IMR-90 (cell line): Measurements from ENCODE around the gene SPRR2G. TPM values are rescaled to one million over a fixed set of nuclear protein-coding genes. Genes with fewer than 3 reads are reported as not detected.

ENCODE experiments used
- ATAC-seq: fragments of 200-7000 bp; cut with Tn5 transposase; 2 replicates; pipeline ENCODE4 v1.9.1; 2020; ENCODE audit warnings: low read depth, mild to moderate bottlenecking, moderate library complexity
- BruUV-seq: library from RNA; stranded (reverse); fragments of 400-500 nt; replicated peaks from 2 replicates; lab custom pipeline; 2021; lab: Mats Ljungman, UMichigan
- CTCF ChIA-PET: fragments of 300-600 bp; formaldehyde crosslinking; extraction: SDS; loops from one replicate; lab custom pipeline; 2021; ENCODE audit warnings: antibody characterized with exemption; lab: Yijun Ruan, JAX
- POLR2A ChIA-PET: fragments of 300-600 bp; sonication (Branson Sonifier 250); formaldehyde crosslinking; loops from one replicate; lab custom pipeline; 2022; ENCODE audit warnings: antibody characterized with exemption; ENCODE audit not compliant: unreplicated experiment; lab: Charles Lee
- DNase-seq: peaks from one replicate; pipeline ENCODE4 v3.0.0; 2013
- H2AFZ ChIP-seq: replicated peaks from 2 replicates; pipeline ENCODE3; 2013; ENCODE audit warnings: low read length, mild to moderate bottlenecking; ENCODE audit not compliant: poor library complexity
- H2AK5ac ChIP-seq: 2 replicates; pipeline ENCODE4 v1.6.1; 2013; ENCODE audit warnings: low read depth, low read length, inconsistent platforms
- H2AK9ac ChIP-seq: replicated peaks from 2 replicates; pipeline ENCODE3; 2013; ENCODE audit warnings: mild to moderate bottlenecking, low read depth, low read length, moderate library complexity; ENCODE audit not compliant: poor library complexity
- H2BK120ac ChIP-seq: 2 replicates; pipeline ENCODE4 v1.6.1; 2013; ENCODE audit warnings: low read depth, low read length, inconsistent platforms
- H2BK15ac ChIP-seq: 3 replicates; pipeline ENCODE4 v1.6.1; 2013; ENCODE audit warnings: low read depth, low read length, inconsistent platforms
- H2BK20ac ChIP-seq: 2 replicates; pipeline ENCODE4 v1.6.1; 2013; ENCODE audit warnings: low read depth, mild to moderate bottlenecking, inconsistent platforms, low read length, moderate library complexity
- H2BK5ac ChIP-seq: 2 replicates; pipeline ENCODE4 v1.6.1; 2013; ENCODE audit warnings: mild to moderate bottlenecking, low read depth, low read length, inconsistent platforms; ENCODE audit not compliant: poor library complexity, severe bottlenecking
- H3K14ac ChIP-seq: replicated peaks from 2 replicates; pipeline ENCODE4 v1.6.1; 2013; ENCODE audit warnings: low read depth, low read length, inconsistent platforms
- H3K18ac ChIP-seq: 2 replicates; pipeline ENCODE4 v1.6.1; 2013; ENCODE audit warnings: low read depth, low read length, control low read depth
- H3K23ac ChIP-seq: 2 replicates; pipeline ENCODE4 v1.6.1; 2013; ENCODE audit warnings: low read depth, low read length, inconsistent platforms
- H3K27ac ChIP-seq: 2 replicates; pipeline ENCODE4 v1.5.1; 2013; ENCODE audit warnings: mild to moderate bottlenecking, control low read depth, low read length; ENCODE audit not compliant: insufficient read depth
- H3K27me3 ChIP-seq: 2 replicates; pipeline ENCODE4 v1.6.1; 2013; ENCODE audit warnings: low read length; ENCODE audit not compliant: control insufficient read depth, insufficient read depth
- H3K36me3 ChIP-seq: 2 replicates; pipeline ENCODE4 v1.6.1; 2013; ENCODE audit warnings: low read length, mixed read lengths; ENCODE audit not compliant: control insufficient read depth, insufficient read depth
- H3K4ac ChIP-seq: 2 replicates; pipeline ENCODE4 v1.6.1; 2013; ENCODE audit warnings: low read depth, low read length, inconsistent platforms
- H3K4me1 ChIP-seq: 2 replicates; pipeline ENCODE4 v1.6.1; 2013; ENCODE audit warnings: low read length, mixed read lengths; ENCODE audit not compliant: control insufficient read depth, insufficient read depth
- H3K4me2 ChIP-seq: 2 replicates; pipeline ENCODE4 v1.6.1; 2013; ENCODE audit warnings: low read depth, mild to moderate bottlenecking, control low read depth, low read length, moderate library complexity
- H3K4me3 ChIP-seq: 2 replicates; pipeline ENCODE4 v1.5.1; 2013; ENCODE audit warnings: low read depth, mild to moderate bottlenecking, control low read depth, low read length, moderate library complexity; ENCODE audit not compliant: insufficient read depth
- H3K56ac ChIP-seq: 2 replicates; pipeline ENCODE4 v1.6.1; 2013; ENCODE audit warnings: low read length, inconsistent platforms; ENCODE audit not compliant: insufficient read depth; ENCODE audit errors: extremely low read depth
- H3K79me1 ChIP-seq, 2 experiments: 2 replicates each; pipeline ENCODE4 v1.6.1; 2013; ENCODE audit warnings: low read length in 2 of 2, inconsistent platforms in 1 of 2, low read depth in 1 of 2
- H3K9ac ChIP-seq: 2 replicates; pipeline ENCODE4 v1.6.1; 2013; ENCODE audit warnings: low read depth, low read length, control low read depth
- H3K9me1 ChIP-seq: 2 replicates; pipeline ENCODE4 v1.6.1; 2013; ENCODE audit warnings: low read length, inconsistent platforms; ENCODE audit not compliant: insufficient read depth
- H3K9me3 ChIP-seq: 2 replicates; pipeline ENCODE4 v1.6.1; 2013; ENCODE audit warnings: low read length; ENCODE audit not compliant: control insufficient read depth, insufficient read depth
- H4K20me1 ChIP-seq: 2 replicates; pipeline ENCODE4 v1.6.1; 2013; ENCODE audit warnings: low read length, inconsistent platforms; ENCODE audit not compliant: insufficient read depth
- H4K5ac ChIP-seq: 2 replicates; pipeline ENCODE4 v1.6.1; 2013; ENCODE audit warnings: mild to moderate bottlenecking, low read depth, low read length, control low read depth
- H4K8ac ChIP-seq, 2 experiments: 2 replicates each; pipeline ENCODE4 v1.6.1; 2013; ENCODE audit warnings: low read depth in 2 of 2, low read length in 2 of 2, control low read depth in 1 of 2, inconsistent platforms in 1 of 2
- H4K91ac ChIP-seq: 2 replicates; pipeline ENCODE4 v1.6.1; 2013; ENCODE audit warnings: low read depth, low read length, inconsistent platforms; ENCODE audit not compliant: insufficient read depth
- BHLHE40 ChIP-seq: fragments of 150-350 bp; IDR thresholded peaks from 2 replicates; pipeline ENCODE4 v1.6.1; 2016; ENCODE audit warnings: mild to moderate bottlenecking, low read depth, low read length
- CEBPB ChIP-seq: IDR thresholded peaks from 2 replicates; pipeline ENCODE4 v1.6.1; 2012; ENCODE audit warnings: low read depth, low read length, improper control_type of control experiment
- CHD1 ChIP-seq: IDR thresholded peaks from 2 replicates; pipeline ENCODE4 v1.6.1; 2012; ENCODE audit warnings: low read depth, low read length, improper control_type of control experiment
- FOS ChIP-seq: fragments of 150-350 bp; IDR thresholded peaks from 2 replicates; pipeline ENCODE4 v1.6.1; 2016; ENCODE audit warnings: low read depth, low read length
- MAZ ChIP-seq: IDR thresholded peaks from 2 replicates; pipeline ENCODE4 v1.6.1; 2012; ENCODE audit warnings: low read depth, mild to moderate bottlenecking, low read length, improper control_type of control experiment, moderate library complexity, borderline replicate concordance
- MXI1 ChIP-seq: IDR thresholded peaks from 2 replicates; pipeline ENCODE4 v1.6.1; 2012; ENCODE audit warnings: low read depth, mild to moderate bottlenecking, low read length, moderate library complexity, borderline replicate concordance
- NFE2L2 ChIP-seq: fragments of 150-350 bp; IDR thresholded peaks from 2 replicates; pipeline ENCODE4 v1.6.1; 2016; ENCODE audit warnings: low read depth, mild to moderate bottlenecking, low read length
- POLR2A ChIP-seq: IDR thresholded peaks from 2 replicates; pipeline ENCODE4 v1.6.1; 2012; ENCODE audit warnings: mild to moderate bottlenecking, low read depth, low read length
- RAD21 ChIP-seq: IDR thresholded peaks from 2 replicates; pipeline ENCODE4 v1.6.1; 2012; ENCODE audit warnings: low read length, improper control_type of control experiment
- RCOR1 ChIP-seq: IDR thresholded peaks from 2 replicates; pipeline ENCODE4 v1.6.1; 2012; ENCODE audit warnings: mild to moderate bottlenecking, low read length, improper control_type of control experiment; ENCODE audit not compliant: insufficient replicate concordance
- RFX5 ChIP-seq: IDR thresholded peaks from 2 replicates; pipeline ENCODE4 v1.8.0; 2012; ENCODE audit warnings: low read depth, mild to moderate bottlenecking, low read length, moderate library complexity
- SMC3 ChIP-seq: fragments of 150-350 bp; IDR thresholded peaks from 2 replicates; pipeline ENCODE4 v1.6.1; 2016; ENCODE audit warnings: low read depth, mild to moderate bottlenecking, antibody characterized with exemption, low read length, moderate library complexity
- WGBS, 2 experiments: methylation state at CpG; one replicate each; pipeline versions ENCODE4 v1.1.5 to v1.1.7; 2013; ENCODE audit warnings: missing lambda C conversion rate in 2 of 2; ENCODE audit not compliant: insufficient read length in 1 of 2; ENCODE audit errors: extremely low coverage in 2 of 2; 5-methylcytosine and 5-hydroxymethylcytosine counted together
- dilution Hi-C: fragments of 300-500 bp; cut with HindIII; formaldehyde crosslinking; loops from one replicate; pipeline ENCODE4 v1.14.3; 2018; ENCODE audit warnings: low sequenced_read_pairs; ENCODE audit not compliant: unreplicated experiment
- in situ Hi-C: fragments of 300-500 bp; cut with MboI; formaldehyde crosslinking; loops from 3 replicates; pipeline ENCODE4 v1.14.3; 2019; ENCODE audit warnings: low sequenced_read_pairs, inconsistent platforms, mixed read lengths
- intact Hi-C: fragments of 100-400 bp; cut with micrococcal nuclease; formaldehyde crosslinking; loops from 2 replicates; pipeline ENCODE4 v1.10.0; 2022
- polyA plus RNA-seq, 3 experiments: library from polyadenylated mRNA; depleted of rRNA; stranded (reverse); fragments of >200 nt; gene quantifications; 2 replicates each; pipeline ENCODE4 v1.2.3, GENCODE V29; 2012; ENCODE audit warnings: low replicate concordance in 1 of 3
- total RNA-seq: library from RNA; depleted of rRNA; stranded (reverse); fragments of >200 nt; gene quantifications from 2 replicates; pipeline ENCODE4 v1.2.3, GENCODE V29; 2012
- TF ChIP-seq, protein P1 (sequence below): fragments of 150-350 bp; IDR thresholded peaks from 2 replicates; pipeline ENCODE4 v1.6.1; 2017; ENCODE audit warnings: mild to moderate bottlenecking, antibody characterized with exemption, low read length, low read depth
- TF ChIP-seq, protein P2 (sequence below): fragments of 150-350 bp; IDR thresholded peaks from 2 replicates; pipeline ENCODE4 v1.6.1; 2016; ENCODE audit warnings: low read depth, mild to moderate bottlenecking, low read length, moderate library complexity, borderline replicate concordance
- TF ChIP-seq, protein P3 (sequence below): conservative IDR thresholded peaks from 2 replicates; pipeline ENCODE4 v1.5.1; 2012; ENCODE audit warnings: mild to moderate bottlenecking, low read depth, low read length, improper control_type of control experiment

SPRR2G gene
- total and polyA plus RNA-seq, 2 of the 4 experiments (the other 2 are of a cell fraction), result not detected

DNA sequence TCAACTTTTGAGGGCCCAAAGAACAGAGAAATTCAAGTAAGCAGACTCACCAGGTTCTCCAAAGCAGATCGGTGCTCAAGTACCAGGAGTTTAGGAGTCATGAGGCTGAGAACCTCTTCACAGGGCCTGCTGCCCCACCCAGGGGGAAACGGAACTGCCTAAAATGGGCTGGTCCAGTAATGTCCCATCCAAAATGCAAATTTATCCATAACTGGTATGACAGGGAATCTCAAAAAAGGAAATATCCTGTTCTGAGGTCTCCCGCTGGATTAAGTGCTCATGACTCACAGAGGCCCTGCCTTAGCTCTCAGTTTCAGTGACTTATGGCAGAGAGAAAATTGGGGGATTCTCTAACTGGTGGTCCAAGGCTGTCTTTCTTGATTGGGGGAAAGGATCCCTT, 9.3 kb downstream of the SPRR2G start:
- TF ChIP-seq, protein P1, sequence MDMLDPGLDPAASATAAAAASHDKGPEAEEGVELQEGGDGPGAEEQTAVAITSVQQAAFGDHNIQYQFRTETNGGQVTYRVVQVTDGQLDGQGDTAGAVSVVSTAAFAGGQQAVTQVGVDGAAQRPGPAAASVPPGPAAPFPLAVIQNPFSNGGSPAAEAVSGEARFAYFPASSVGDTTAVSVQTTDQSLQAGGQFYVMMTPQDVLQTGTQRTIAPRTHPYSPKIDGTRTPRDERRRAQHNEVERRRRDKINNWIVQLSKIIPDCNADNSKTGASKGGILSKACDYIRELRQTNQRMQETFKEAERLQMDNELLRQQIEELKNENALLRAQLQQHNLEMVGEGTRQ, result no peak
- TF ChIP-seq MAZ, result no peak
- TF ChIP-seq, protein P2, sequence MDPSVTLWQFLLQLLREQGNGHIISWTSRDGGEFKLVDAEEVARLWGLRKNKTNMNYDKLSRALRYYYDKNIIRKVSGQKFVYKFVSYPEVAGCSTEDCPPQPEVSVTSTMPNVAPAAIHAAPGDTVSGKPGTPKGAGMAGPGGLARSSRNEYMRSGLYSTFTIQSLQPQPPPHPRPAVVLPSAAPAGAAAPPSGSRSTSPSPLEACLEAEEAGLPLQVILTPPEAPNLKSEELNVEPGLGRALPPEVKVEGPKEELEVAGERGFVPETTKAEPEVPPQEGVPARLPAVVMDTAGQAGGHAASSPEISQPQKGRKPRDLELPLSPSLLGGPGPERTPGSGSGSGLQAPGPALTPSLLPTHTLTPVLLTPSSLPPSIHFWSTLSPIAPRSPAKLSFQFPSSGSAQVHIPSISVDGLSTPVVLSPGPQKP, result no peak
- TF ChIP-seq RFX5, result no peak
- TF ChIP-seq RCOR1, result no peak
- TF ChIP-seq SMC3, result no peak
- no peak for TF ChIP-seq MXI1
- TF ChIP-seq RAD21, result no peak
- TF ChIP-seq POLR2A, result no peak
- no peak for TF ChIP-seq CHD1
- TF ChIP-seq BHLHE40, result no peak
- no peak for TF ChIP-seq NFE2L2
- TF ChIP-seq FOS, result no peak
- TF ChIP-seq CEBPB, result no peak
- TF ChIP-seq, protein P3, sequence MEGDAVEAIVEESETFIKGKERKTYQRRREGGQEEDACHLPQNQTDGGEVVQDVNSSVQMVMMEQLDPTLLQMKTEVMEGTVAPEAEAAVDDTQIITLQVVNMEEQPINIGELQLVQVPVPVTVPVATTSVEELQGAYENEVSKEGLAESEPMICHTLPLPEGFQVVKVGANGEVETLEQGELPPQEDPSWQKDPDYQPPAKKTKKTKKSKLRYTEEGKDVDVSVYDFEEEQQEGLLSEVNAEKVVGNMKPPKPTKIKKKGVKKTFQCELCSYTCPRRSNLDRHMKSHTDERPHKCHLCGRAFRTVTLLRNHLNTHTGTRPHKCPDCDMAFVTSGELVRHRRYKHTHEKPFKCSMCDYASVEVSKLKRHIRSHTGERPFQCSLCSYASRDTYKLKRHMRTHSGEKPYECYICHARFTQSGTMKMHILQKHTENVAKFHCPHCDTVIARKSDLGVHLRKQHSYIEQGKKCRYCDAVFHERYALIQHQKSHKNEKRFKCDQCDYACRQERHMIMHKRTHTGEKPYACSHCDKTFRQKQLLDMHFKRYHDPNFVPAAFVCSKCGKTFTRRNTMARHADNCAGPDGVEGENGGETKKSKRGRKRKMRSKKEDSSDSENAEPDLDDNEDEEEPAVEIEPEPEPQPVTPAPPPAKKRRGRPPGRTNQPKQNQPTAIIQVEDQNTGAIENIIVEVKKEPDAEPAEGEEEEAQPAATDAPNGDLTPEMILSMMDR, result no peak
- Histone ChIP-seq H2BK5ac (no peak overlapping the region), H3K4me1 (no peaks in the 10 kb centered on the region), H2BK120ac (no peak overlapping the region), H3K23ac (no peak overlapping the region), H3K9me3 (no peaks in the 10 kb centered on the region), H4K5ac (no peak overlapping the region), H2AK9ac (no peak overlapping the region), H3K79me1 (no peaks in the 10 kb centered on the region), H3K27me3 (no peaks in the 10 kb centered on the region), H3K27ac (no peak overlapping the region), H2AFZ (no peak overlapping the region), H2BK15ac (no peak overlapping the region), H4K8ac (no peak overlapping the region), H3K9ac (no peak overlapping the region), H2BK20ac (no peak overlapping the region), H3K18ac (no peak overlapping the region), H3K14ac (no peak overlapping the region), H4K91ac (no peak overlapping the region), H3K36me3 (no peaks in the 10 kb centered on the region), H4K20me1 (no peaks in the 10 kb centered on the region), H3K4me2 (no peak overlapping the region), H3K56ac (no peak overlapping the region), H3K4me3 (no peak overlapping the region), H3K4ac (no peak overlapping the region), H2AK5ac (no peak overlapping the region), H3K9me1 (no peaks in the 10 kb centered on the region)
- dilution Hi-C loops, result no loop called here
- intact Hi-C loops, result no loop called here
- BruUV-seq, result no TSS peak
- no CpG with 5 or more reads among the region's 3 CpGs for WGBS, 2 experiments
- ATAC-seq (no peak), DNase-seq (no peak)
- in situ Hi-C loops, result no loop called here
- POLR2A ChIA-PET, result no interaction called here
- CTCF ChIA-PET, result no interaction called here
